Activated effector memory CD4-positive, alpha-beta T cell treated with anti-CD3 and anti-CD28 coated beads, Interleukin-2, amount 50 U/mL, for 16 hours (primary cell): ENCODE data around the gene GSC2.

Experiments used
- DNase-seq: peaks from one replicate; pipeline ENCODE4 v3.0.0-alpha.2; 2020

Gene GSC2, protein sequence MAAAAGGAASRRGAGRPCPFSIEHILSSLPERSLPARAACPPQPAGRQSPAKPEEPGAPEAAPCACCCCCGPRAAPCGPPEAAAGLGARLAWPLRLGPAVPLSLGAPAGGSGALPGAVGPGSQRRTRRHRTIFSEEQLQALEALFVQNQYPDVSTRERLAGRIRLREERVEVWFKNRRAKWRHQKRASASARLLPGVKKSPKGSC

GRCh38 chr22:19149991-19150390, at the start of gene GSC2:
TSS of gene GSC2 (minus strand) at chr22:19150292. CDS start at chr22:19150283, 9 bp downstream.
- no peak for DNase-seq

DNA sequence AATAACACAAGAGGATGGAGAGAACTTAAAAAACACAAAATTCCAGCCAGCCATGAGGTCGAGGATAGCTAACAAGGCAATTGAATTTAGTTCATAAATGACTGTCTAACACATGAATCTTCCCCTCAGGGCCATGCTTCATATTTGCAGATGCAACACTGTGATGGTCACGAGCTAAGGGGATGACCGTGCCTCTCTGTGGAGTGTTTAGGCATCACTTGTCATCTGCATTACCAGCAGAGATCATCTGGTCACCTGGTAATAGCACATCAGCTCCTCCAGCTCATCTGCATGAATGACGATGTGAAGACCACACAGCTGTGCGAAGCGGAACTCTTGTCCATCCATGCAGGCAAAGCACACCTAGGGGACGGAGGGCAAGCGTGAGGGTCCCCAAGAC, 49.4 kb upstream of the GSC2 start:
- no peak for DNase-seq

GRCh38 chr22:19197997-19198865, 48.1 kb upstream of the GSC2 start:
- no peak for DNase-seq

DNA sequence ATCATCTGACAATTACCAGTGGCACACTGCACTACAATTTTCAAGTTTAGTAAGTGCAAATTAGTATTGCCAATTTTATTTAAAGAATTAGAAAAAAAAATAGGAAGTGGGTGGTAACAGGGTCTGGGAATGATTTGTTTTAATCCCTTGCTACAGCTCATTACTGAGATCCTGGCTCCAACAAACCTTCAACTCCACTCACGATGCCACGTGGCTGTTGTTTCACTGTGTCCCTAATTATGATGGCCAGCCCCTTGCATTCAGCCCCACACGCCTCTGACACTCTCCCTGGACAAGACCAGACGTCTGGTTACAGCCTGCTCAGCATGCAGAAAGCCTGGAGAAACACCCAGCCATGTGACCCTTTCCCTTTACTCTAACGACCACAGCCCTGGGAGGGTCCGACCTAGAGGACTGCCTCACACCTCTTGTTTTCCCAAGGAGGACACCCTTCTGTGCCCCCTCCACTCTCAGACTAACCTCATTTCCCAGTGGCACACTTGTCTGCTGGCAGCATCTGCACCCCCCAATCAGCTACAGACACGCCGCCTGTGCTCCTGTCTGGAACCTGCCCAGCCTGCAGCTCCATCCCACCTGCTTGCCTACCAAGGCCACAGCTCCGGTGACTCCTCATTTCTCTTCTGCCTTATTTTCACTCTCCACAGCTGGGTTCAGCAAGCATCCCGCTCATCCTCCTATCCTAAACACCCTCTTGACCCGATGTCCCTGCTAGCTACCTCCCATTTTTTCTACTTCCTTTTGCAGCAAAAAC, 46.9 kb upstream of the GSC2 start:
- DNase-seq, result no peak

DNA sequence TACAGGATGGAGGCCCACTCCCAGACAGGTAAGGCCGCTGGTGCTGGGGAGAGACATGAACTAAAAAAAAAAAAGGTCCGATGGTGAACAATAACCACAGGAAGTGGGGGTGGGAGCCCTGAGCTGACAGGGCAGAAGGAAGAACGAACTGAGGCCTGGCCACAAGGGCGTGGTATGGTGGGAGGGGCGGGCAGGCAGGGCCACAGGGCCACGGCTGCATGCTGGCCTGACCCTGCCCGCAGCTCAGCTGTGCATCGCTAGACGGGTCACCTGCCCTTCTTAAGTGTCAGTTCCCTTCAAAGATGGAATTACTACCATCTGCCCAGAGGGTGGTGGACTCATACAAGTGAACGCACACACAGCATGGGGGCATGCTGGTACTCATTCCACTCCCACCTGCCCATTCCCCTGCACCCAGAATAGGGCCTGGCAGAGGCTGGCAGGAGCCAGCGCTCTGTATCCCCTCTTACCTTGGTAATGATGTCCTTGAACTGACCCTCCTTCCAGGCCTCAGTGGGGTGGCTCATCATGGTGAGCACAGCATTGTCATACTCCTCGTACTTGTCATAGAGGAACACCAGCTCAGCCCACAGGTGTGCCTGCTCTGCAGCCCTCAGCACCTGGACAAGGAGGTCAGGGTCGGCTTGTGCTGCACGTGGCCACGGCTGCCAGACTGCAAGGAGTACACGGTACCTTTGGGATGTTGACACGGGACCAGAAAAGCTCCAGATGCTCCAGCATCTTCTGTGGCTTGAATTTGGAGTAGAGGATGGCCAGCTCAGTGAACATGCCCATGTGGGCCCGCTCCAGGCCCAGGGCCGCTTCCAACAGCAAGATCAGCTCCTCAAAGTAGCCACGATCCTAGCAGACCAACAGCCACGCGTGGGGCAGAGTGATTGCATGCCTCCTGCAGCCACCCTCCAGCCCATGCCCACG, 46.0 kb upstream of the GSC2 start:
- no peak for DNase-seq

- no peak for DNase-seq
These were observed 44.9 kb upstream of the GSC2 start for GRCh38 chr22:19194766-19195536.

GRCh38 chr22:19193879-19194278, 43.8 kb upstream of the GSC2 start:
- DNase-seq, result no peak

DNA sequence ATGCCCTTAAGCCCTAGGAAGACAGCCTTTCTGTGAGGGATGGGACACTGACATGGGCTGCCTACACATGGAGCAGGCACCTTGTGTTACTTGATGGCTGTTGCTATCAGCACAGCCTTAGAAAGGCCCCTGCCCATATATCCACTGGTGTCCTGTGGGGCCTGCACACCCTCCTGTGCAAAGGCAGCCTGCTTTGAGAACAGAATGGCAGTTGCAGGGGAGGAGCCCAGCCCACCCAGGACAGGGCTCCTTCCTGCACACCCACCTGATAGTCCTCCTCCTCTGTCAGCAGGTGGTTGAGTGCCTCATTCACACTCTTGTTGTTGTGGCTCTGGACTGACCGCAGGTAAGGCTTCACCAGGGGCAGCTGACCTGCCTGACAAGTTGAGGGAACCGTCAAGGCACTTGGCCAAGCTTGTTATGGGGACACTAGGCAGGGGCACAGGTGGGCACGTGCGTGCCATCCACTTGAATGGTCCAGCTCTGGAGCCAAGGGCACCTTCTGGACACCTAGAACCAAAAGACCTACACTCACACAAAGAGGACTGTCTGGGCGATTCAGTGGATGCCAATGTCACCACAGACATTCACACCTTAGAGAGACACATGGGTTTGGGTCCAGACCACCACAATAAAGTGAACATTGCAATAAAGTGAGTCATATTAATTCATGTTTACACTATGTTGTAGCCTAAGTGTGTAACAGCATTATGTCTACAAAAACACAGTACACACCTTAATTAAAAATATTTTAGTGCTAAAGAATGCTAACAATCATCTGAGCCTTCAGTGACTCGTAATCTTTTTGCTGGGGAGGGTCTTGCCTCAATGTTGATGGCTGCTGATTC, 37.8 kb upstream of the GSC2 start:
- no peak for DNase-seq

DNA sequence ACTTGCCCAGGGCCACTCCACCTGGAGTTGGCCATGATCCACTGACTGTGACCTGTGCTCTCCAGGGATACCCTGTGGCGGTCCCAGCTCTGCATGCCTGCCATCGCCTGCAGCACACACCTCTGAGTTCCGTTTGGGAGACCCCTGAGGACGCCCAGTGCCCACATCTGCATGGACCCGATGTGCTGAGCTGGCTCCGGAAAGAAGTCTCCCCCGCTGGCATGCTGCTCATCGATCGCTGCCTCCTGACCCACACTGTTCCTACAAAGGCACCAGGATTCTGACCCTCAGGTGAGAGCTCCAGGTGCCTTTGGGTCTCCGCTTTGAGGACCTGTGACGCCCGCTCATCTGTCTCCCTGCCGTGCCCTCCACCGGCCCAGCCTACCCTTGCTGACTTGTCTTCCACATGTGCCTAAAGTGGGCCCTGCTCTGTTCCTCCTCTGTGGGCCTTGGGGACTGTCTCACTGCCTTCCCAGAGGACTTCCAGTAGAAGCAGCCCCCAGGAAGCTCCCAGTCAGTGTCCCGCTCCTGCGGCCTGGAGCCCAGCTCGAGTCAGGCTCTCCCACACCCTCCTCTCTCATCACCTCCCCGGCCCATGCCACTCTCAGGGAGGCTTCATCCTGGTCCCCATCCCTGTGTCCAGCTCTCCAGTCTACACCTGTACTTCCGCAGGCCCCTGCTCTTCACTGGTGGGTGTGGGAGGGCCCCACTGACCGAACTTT, 34.3 kb upstream of the GSC2 start:
- no peak for DNase-seq

DNA sequence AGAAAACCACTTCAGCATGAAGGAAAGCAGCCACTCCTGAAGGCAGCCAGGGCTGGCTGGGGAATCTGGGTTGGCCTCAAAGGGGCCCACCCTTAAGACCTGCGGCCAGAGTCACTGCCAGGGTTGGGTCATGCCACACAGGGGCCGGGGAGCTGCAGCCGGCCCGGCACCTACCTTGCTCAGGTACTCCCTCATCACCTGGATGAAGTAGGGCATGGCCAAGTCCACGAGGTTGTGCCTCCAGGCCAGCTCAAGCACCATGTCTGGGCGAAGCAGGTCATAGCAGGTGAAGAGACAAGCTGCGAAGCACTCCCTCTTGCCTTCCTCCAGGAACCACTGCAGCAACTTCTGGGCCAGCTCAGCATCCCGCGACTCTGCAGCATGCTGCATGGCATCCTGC, 33.1 kb upstream of the GSC2 start:
- DNase-seq, result no peak

- DNase-seq, result no peak
These were observed 32.5 kb upstream of the GSC2 start for GRCh38 chr22:19182472-19183157.

DNA sequence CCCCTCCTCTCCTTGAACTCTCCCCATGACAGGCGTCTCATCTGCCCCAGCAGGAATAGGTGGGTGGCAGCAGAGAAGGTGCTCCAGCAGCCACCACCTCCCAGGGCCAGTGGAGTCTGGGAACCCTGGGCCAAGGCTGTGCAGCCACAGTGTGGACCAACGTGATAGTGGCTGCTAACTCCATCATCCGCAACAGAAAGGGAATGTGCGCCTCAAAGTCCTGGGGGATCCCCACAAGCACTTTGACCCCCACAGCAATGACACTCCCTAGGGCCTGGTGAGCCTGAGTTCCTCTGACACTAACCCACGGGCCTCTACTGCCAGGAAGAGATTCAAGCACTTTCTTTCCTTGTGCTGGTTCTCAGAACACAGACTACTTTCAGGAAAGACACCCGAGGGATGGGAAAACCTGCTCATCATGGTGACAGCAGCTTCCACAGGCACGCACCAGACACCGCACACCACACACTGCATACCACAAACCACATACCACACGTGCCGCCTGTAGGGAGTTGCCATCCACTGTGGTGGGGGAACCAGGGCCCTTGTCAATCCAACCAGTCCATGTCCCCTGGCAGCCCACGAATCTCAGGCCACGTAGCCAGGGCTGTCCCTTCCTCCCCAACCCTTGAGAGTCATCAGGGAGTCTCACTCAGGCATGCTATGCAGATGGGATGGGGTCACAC, 31.8 kb upstream of the GSC2 start:
- DNase-seq, result no peak

GRCh38 chr22:19180740-19181410, 30.8 kb upstream of the GSC2 start:
- no peak for DNase-seq

GRCh38 chr22:19180234-19180633, 30.1 kb upstream of the GSC2 start:
- no peak for DNase-seq

GRCh38 chr22:19179497-19180048, 29.5 kb upstream of the GSC2 start:
- DNase-seq, result peak; percentile 80

- peak; percentile 95 for DNase-seq
These were observed 28.8 kb upstream of the GSC2 start, which contains the start of gene SLC25A1 for GRCh38 chr22:19178657-19179496. TSS of gene SLC25A1 (minus strand) at chr22:19178736. CDS start at chr22:19178673, 63 bp downstream.
